Activated CD8-positive, alpha-beta memory T cell treated with anti-CD3 and anti-CD28 coated beads for 24 hours (primary cell): ENCODE data around the gene TNFRSF13B.
A peak's percentile ranks its signal among the peaks of the same experiment; 100 is the strongest.
"Not testable (repeated sequence)": the region's sequence is repeated elsewhere in the genome, so short reads cannot be mapped to it uniquely, and the experiment has no call there.

ENCODE experiments used
- DNase-seq: peaks from one replicate; pipeline ENCODE4 v3.0.0-alpha.2; 2020

The TNFRSF13B gene

DNA sequence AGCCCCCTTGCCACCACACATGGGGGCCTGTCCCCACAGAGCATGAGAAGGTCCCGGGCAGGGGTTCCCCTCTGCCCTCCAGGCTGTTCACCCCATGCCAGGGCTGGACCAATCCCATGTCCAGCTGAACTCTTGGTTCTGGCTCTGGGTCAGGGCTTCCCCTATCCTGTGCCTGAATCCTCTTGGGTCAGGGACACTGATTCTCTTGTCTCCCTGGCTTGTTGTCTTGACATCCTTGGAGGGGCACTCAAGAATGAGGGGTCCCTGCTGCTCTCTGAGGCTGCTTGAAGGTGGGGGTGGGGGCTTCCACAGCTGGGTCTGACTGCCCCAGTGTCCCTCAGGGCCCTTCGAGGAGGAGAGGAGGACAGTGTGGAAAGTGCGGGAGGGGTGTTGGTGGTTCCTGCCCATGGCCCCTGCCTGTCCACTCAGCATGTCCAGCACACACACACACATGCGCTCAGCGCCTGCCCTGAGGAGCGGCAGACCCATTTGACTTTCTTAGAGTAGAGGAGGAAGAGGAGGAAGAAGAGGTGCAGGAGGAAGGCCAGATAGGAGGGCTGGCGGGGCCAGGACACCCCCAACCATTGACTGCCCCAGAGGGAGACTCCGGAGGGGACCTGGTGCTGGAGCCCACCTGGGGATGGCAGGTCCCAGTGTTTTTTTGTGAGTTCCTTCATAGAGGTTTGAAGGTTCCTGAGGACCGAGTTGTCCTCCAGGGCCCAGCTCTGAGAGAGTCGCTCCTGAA, 47.0 kb downstream of the TNFRSF13B start:
- DNase-seq, result no peak

DNA sequence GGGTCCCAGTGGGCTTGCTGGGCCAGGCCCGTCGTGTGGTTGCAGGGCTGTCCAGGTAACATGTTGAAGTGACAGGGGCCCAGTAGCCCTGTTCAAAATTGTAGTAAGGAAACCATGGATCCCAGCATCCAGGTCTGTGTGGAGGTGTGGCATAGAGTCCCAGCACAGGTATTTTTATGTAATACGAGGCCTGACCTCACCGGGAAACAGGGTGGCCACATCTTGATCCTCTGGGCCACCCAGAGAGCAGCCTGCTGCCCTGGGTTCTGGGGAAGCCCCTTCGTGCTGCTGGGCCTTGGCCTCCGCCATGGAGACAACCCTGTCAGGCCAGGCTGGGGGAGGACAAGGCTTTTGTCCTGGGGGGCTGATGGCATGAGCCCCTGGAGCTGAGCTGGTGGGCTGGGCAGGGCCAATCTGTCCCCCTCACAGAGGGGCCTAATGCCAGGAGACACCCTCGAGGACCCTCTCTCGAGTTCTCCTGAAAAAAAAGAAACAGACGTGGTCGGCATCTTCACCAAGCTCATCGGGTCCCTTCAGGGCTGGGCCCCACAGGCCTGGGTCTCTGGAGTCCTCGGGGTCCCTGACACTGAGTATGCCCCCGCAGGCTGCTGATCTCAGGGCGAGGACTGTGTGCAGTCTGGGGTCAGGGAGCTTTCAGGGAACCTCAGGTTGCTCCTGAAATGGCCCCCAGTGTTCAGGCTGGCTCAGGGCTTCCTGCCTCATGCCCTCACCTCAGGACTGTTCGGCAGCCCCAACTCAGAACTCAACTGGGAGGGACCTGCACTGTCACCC, 47.8 kb downstream of the TNFRSF13B start:
- DNase-seq, result no peak

DNA sequence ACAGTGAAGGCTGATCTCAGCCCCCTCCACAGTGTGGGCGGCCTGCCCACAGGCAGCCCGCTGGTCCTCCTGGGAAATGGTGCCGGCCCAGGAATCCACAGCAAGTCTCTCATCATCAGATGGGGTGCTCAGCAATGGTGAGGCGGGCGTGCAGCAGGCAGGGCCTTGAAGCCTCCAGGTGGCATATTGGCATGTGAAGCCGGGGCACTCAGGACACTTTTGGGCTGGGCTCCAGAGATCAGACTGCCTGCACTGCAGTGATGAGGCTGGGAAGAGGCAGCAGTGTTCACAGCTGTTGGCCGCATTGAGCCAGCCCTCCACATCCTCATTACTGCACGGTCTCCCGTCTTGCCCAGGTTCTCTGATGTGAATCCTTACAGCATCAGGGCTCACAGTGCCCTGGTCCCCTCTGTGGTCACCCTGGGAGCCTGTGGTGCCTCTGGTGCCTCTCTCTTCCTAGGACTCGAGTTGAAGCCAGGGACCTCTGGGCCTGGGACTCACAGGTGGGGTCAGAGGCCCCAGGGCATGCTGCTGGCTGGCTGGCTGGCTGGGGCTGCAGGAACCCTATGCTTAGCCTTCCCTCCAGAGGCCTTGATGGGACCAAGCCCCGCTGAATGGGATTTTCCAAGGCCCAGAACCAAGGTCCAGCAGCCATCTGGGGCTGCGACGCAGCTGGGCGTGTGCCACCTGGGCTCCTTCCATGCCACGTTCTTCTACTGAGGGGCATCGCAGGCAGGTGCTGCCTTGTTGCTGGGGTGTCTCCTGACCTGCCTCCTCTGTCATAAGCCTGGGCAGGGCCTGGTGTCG, 48.6 kb downstream of the TNFRSF13B start:
- no peak for DNase-seq

DNA sequence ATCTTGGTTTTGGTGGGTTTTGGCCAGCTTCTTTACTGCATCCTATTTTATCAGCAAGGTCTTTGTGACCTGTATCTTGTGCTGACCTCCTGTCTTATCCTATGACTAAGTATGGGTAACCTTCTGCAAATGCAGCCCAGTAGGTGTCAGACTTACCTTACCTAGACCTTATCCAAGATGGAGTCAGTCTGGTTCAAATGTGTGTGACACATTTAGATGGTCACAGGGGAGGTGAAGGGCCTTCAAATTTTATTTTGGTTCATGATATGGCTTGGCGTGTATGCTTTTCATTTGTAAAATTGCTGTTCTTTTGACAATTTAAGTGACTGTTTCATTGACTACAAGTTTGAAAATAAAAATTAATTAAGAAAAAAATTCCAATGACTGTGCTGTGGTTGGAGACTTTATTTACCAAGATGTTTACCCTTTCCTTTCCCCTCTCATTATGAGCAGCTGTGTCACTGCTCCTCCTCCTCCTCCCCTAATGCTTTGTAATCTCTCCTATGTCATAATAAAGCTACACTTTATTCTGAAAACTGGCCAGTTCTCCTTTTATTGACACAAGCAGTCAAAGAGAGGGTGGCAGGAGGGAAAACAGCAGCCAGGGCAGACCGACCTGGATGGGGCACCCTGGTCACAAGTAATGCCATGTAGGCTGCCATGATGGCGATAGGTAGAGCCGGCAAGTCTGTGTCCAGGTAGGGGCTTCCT, 49.4 kb downstream of the TNFRSF13B start:
- no peak for DNase-seq

DNA sequence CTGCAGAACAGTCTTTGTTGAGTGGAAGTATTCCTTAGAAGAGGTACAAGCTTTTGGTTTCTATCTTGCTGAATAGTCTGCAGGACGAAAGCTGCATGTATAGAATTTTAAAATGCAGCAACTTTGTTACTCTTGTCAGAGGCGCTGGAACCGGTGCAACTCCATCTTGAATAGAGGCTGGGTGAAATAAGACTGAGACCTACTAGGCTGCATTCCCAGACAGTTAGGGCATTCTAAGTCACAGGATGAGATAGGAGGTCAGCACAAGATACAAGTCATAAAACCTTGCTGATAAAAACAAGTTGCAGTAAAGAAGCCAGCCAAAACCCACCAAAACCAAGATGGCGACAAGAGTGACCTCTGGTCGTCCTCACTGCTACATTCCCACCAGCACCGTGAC, 50.5 kb downstream of the TNFRSF13B start:
- DNase-seq, result not testable (repeated sequence)

DNA sequence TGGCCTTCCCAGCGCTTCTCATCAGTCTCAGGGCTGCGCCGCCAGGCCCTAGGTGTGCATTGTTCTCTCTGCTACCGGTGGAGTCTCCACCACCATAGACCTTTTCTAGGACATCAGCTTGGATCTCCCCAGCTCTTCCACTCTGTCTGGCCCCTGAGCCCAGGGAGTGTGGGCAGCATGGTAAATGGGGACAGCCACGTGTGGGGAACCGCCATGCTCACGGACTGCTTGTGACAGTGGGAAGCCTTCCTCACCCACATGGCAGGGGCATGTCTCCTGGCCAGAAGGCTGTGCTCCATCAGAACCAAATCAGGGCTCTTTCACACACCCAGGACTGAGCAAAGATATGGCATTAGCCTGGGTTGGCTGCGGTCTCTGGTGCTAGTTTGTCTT, 51.3 kb downstream of the TNFRSF13B start:
- no peak for DNase-seq

DNA sequence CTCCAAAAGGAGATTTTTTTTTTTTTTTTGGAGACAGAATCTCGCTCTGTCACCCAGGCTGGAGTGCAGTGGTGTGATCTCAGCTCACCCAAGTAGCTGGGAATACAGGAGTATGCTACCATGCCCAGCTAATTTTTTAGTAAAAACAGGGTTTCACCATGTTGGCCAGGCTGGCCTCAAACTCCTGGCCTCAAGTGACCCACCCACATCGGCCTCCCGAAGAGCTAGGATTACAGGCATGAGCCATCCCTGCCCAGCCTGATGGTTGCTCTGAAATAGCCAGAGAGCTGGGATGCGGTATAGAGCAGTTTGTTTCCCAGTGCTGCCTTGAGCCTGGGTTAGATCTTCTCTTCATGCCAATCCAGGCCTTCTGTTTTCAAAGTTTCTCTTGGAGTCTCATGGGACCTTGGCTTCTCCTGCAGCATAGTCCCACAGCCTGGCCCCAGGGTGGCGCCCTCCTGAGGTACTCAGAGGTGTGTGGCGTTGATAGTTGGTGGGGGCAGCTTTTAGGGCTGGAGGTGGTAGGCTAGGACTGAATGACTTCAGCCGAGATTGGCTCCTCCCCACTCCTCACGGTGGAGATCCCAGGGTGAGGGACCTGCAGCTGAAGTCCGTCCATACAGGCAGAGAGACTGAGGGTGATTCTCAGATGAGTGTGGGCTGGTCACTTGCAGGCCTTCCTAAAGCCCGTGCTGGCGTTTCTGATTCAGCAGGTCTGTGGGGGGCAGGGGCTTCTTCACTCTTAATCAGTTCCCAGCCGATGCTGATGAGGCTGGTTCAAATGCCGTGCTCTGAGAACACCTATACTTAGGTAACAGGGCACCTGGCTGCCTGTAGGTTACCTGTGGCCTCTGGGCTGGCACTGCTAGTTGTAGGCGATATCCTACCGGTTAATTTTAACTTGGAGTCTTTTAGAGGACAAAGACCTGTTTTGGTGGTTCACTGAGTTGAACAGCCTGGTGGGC, 52.0 kb downstream of the TNFRSF13B start:
- DNase-seq, result no peak

DNA sequence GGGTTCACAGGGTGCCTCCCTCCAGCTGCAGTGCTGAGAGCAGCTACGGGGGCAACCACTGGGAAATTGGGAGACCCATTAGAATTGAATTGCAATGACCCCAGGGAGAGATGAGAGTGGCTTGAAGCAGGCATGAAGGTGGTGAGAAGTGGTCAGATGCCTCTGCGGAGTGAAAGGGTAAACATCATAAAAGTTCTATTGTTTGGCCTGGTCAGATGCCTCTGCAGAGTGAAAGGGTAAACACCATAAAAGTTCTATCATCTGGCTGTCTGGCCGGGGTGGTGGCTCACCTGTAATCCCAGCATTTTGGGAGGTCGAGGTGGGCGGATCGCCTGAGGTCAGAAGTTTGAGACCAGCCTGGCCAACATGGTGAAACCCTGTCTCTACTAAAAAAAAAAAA, 53.5 kb downstream of the TNFRSF13B start:
- peak; percentile 33 for DNase-seq

DNA sequence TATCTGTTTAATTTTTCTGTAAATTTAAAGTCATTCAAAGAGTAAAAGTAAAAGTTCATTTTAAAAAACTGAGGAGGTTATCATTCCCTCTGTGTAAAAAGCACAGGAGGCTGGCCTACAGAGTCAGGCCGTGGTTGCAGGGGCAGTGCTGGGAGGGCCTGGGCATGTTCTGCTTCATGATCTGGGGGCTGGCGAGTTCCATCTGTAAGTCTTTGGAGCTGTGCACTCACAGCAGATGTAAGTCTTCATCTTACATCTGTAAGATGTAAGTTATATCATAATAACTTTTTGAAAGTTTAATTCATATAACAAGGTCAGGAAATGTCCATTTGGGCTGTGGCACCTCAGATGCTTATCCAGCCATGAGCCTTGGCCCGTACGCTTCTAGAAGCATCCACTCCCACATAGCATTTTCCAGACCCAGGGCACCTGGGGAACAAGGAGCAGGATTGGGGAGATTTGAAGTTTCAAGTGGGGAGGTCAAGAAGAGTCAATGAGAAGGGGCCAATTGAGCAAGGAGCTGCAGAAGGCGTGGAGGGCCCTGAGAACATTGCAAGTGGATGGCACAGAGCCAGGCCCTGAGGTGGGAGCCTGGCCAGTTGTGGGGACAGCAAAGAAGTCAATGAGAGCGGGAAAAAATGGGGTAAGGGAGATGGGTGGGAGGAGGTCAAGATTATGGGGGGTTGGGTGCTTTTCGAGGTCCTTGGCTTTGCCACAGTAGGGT, 54.1 kb downstream of the TNFRSF13B start:
- DNase-seq, result peak; percentile 33

DNA sequence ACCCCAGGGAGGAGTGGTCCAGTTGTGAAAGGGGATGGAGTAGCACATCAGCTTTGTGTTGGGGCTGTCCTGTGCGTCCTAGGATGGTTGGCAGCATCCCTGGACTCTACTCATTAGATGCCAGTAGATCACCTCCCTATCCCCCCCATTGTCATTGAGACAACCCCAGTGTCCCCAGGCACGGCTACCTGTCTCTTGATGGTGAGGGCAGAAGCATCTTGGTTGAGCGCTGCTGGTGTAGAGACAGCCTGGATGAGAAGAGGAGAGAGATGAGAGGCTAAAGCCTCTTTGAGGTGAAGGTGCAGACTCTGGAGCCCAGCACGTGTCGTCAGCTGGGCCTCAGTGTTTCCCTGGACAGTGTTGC, 55.4 kb downstream of the TNFRSF13B start:
- DNase-seq, result peak; percentile 33

DNA sequence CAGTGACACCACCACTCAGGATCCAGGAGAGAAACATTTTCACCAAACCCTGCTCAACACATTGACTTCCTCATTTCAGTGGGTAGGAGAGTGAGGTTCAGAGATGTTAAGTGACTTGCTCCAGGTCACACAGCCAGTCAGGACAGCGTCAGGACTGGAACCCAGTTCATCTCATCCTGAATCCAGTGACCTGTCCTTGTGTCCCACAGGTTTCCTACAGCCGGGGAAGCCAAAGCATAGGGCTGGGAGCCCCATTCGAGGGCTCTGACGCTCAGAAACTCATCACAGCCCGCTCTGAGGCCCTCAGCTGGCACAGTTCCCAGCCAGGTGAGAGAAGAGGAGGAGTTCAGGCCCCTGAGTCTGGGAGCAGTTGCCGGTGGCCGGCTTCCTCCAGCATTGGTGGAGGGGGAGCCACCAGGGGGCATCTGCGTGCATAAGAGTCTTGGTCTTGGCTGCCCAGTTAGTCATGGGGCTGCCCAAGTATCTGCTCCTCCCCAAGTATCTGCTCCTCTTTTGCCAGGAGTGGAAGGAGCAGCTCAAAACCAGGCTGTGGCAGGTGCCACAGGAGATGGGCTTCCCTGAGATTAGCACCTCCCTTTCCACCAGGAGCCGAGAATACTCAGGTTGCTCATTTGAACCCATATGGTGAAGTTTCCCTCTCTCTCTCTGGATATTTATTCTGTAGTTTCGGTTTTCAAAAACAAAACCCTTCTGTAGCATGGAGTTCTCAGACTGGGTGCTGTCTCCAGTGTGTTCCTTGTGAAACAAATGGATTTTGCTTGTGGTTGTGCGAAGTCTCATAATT, 56.0 kb downstream of the TNFRSF13B start:
- peak; percentile 57 for DNase-seq

DNA sequence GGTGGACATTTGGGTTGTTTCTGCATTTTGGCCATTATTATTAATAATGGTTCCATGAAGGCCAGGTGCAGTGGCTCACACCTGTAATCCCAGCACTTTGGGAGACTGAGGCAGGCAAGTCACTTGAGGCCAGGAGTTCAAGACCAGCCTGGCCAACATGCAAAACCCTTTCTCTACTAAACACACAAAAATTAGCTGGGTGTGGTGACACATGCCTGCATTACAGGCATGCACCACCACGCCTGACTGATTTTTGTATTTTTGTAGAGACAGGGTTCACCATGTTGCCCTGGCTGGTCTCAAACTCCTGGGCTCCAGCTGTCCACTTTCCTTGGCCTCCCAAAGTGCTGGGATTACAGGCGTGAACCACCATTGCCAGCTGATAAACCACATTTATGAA, 58.5 kb downstream of the TNFRSF13B start:
- no peak for DNase-seq

DNA sequence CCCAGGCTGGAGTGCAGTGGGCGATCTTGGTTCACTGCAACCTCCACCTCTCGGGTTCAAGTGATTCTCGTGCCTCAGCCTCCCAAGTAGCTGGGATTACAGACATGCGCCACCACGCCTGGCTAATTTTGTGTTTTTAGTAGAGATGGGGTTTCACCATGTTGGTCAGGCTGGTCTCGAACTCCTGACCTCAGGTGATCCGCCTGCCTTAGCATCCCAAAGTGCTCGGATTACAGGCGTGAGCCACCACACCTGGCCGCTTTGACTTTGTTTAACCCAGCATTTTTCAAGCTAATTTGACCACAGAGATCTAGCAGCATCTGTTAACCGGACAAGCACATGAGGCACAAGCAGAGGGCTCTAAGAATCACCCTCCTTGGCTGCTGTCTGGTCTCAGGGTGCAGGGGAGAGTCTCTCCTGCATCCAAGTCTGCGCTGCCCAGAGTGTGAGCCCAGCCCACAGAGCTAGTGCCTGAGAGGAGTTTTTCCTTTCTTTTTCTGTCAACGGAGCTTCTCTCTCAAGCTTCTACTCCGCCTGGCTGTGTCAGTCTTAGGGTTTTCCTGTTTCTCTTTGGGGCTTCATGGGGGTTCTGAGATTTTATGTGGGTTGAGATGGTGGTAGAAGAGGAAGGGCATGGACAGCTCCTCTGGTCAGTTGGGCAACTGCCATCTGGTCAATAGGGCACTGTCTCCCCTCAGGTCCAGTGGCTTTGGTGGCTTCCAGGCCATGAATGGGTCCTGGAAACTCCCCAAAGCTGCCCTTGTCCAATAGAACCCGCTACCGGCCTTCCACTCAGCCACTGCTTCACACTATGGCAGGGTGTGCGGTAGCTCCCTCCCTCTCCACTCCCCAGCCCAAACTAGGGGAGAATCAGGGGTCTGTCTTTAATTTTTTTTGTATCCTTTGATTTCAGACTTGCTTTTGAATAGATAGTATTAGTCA, 59.6 kb downstream of the TNFRSF13B start:
- peak; percentile 37 for DNase-seq

DNA sequence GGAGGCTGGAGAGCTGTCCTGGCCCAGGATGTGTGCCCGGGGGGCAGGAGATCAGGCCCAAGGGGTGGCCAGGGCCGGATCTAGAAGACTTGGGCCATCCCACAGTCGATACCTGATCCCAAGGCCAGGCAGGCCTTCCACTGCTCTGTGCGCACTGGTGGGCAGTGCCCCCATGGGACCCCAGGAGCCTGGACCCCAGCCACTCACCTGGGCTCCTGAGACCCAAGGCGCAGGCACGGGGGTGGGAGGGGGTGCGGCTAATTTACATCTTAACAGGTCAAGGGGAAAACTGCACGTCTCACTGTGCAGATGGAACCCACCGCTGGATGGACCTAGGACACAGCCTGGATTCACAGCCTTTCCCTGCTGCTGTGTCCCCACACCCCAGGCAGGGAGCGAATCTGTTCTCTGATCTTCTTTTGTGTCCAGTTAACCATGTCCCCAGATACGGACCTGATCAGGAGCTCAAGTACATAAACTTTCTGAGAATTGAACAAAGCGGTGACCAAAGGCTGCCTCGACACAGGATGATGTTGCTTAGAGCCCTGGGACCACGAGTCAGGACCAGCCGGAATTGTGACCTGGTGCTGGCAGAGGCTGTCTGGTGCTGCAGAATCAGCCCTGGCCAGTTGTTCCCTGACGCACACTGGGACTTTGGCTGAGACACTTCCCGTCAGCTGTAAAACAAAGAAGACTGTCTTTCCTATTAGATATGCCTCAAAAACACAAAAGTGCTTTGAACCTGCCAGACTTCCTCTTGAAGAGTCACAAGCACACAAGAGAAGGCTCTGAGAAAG, 60.6 kb downstream of the TNFRSF13B start:
- peak; percentile 53 for DNase-seq

DNA sequence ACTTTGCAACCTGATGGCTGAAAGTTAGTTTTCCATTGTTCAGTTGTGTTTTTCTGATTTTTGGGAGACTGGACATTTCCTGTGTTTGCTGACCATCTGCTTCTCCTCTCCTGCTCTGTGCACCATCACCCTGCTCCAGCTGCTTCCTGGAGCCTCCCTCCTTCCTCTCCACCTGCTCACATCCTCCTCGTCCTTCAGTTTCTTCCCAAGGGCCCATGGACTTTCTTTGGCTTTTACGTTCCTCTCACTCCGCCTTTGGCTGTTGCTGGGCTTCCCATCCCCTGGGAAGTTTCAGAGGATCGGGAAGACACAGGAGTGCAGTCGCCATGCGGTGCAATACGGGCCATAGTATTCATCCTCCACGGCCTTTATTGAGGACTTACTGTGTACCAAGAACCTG, 61.6 kb downstream of the TNFRSF13B start:
- peak; percentile 24 for DNase-seq

DNA sequence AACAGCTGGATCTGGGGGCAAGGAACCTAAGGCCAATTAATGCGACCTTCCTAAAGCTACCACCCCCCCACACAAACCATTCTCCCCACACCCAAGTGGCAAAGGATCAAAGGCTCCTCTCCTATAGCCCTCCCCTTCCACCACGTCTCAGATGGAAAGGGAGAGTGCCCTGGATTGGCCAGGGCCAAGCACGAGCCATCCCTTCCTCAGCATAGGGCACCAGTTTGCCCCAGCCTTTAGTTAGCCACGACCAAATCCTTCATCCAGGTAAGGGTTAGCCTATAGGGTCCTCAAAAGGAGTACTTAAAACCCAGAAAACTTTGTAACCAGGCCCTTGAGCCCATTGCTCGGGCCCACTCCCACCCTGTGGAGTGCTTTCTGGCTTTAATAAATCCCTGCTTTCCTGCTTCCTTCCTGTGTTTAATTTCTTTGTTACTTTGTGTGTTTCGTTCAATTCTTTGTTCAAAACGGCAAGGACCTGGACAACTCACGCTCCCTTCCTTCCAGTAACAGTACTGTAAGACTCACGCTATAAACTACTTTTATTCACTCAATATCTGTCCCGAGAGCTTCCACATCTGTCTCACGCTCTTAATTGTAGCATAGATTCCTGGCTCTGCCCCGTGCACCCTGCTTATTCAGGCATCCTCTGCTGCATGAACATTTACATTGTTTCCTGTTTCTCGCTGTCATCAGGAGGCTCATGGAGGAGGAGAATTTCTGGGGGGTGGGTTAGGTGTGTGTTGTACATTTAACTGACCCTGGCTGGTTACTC, 62.3 kb downstream of the TNFRSF13B start:
- peak; percentile 40 for DNase-seq

DNA sequence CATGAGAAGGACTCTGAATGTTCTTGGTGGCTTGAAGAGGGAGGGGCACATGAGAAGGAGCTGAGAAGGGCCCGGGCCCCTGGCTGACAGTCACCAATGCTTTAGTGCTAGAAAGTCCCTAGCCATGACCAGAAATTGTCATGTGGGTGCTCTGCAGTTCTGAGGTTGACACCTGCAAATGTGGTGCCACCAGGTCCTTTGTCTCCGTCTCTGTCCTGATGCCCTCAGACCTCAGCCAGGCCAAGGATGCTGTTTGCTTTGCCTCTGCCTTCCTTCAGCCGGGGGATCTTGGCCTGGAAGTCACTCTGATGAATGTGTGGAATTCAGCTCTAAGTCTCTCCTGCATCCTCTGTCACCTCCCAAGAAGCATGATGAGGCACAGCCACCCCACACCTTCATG, 63.6 kb downstream of the TNFRSF13B start:
- peak; percentile 43 for DNase-seq
